HepG2 (cell line): ENCODE results near the gene SLC1A4. TPM values are rescaled to one million over a fixed set of nuclear protein-coding genes. Genes with fewer than 3 reads are reported as not detected.
A peak's percentile ranks its signal among the peaks of the same experiment; 100 is the strongest.

Experiments
- ATAD3A ChIP-seq: sonication (generic); formaldehyde crosslinking; IDR thresholded peaks from 2 replicates; pipeline ENCODE4 v1.4.0; 2020; ENCODE audit warnings: missing genetic modification reagents
- CHD2 ChIP-seq: IDR thresholded peaks from 2 replicates; pipeline ENCODE4 v1.6.1; 2011; ENCODE audit warnings: low read depth, low read length, improper control_type of control experiment
- E2F1 ChIP-seq: sonication (generic); formaldehyde crosslinking; IDR thresholded peaks from 2 replicates; pipeline ENCODE4 v1.5.0; 2020; ENCODE audit warnings: missing genetic modification reagents
- FOXM1 ChIP-seq: sonication (generic); formaldehyde crosslinking; IDR thresholded peaks from 2 replicates; pipeline ENCODE4 v1.5.0; 2020; ENCODE audit warnings: missing genetic modification reagents
- GABPB1 ChIP-seq: IDR thresholded peaks from 2 replicates; pipeline ENCODE4 v1.6.1; 2016; ENCODE audit warnings: mild to moderate bottlenecking, missing genetic modification reagents, moderate library complexity, missing compliant biosample characterization
- GRHL1 ChIP-seq: sonication (generic); formaldehyde crosslinking; conservative IDR thresholded peaks from 2 replicates; pipeline ENCODE4 v1.8.0; 2022; ENCODE audit warnings: missing genetic modification reagents
- MEF2D ChIP-seq: sonication (generic); formaldehyde crosslinking; IDR thresholded peaks from 2 replicates; pipeline ENCODE4 v1.5.1; 2020; ENCODE audit warnings: mild to moderate bottlenecking, missing genetic modification reagents
- NONO ChIP-seq, 2 experiments: fragments of 450-650 bp in 1 of 2; sonication (generic) in 1 of 2; formaldehyde crosslinking in 1 of 2; IDR thresholded peaks in 1 of 2; conservative IDR thresholded peaks in 1 of 2; 2 replicates each; pipeline versions ENCODE4 v1.6.1 to v1.8.0; 2017 to 2022; ENCODE audit warnings: mild to moderate bottlenecking in 1 of 2, missing genetic modification reagents in 1 of 2, moderate library complexity in 1 of 2
- PLSCR1 ChIP-seq: sonication (generic); formaldehyde crosslinking; IDR thresholded peaks from 2 replicates; pipeline ENCODE4 v1.5.0; 2020; ENCODE audit warnings: missing genetic modification reagents, mild to moderate bottlenecking, borderline replicate concordance
- RORA ChIP-seq: sonication (generic); formaldehyde crosslinking; IDR thresholded peaks from 2 replicates; pipeline ENCODE4 v1.5.0; 2020; ENCODE audit warnings: mild to moderate bottlenecking, missing genetic modification reagents, moderate library complexity
- SATB2 ChIP-seq: sonication (generic); formaldehyde crosslinking; IDR thresholded peaks from 2 replicates; pipeline ENCODE4 v1.5.0; 2020; ENCODE audit warnings: missing genetic modification reagents
- SP2 ChIP-seq: sonication (generic); formaldehyde crosslinking; IDR thresholded peaks from 2 replicates; pipeline ENCODE4 v1.5.1; 2020; ENCODE audit warnings: mild to moderate bottlenecking, missing genetic modification reagents
- TBP ChIP-seq: sonication (generic); formaldehyde crosslinking; IDR thresholded peaks from 2 replicates; pipeline ENCODE4 v1.5.0; 2020; ENCODE audit warnings: missing genetic modification reagents
- WIZ ChIP-seq: sonication (generic); formaldehyde crosslinking; IDR thresholded peaks from 2 replicates; pipeline ENCODE4 v1.5.1; 2020; ENCODE audit warnings: mild to moderate bottlenecking, missing genetic modification reagents
- ZBTB7B ChIP-seq: sonication (generic); formaldehyde crosslinking; IDR thresholded peaks from 2 replicates; pipeline ENCODE4 v1.4.0; 2020; ENCODE audit warnings: missing genetic modification reagents
- ZFY ChIP-seq: sonication (generic); formaldehyde crosslinking; IDR thresholded peaks from 2 replicates; pipeline ENCODE4 v1.4.0; 2020; ENCODE audit warnings: missing genetic modification reagents
- ZKSCAN5 ChIP-seq: sonication (generic); formaldehyde crosslinking; IDR thresholded peaks from 2 replicates; pipeline ENCODE4 v1.5.1; 2020; ENCODE audit warnings: mild to moderate bottlenecking, missing genetic modification reagents
- ZNF367 ChIP-seq: sonication (generic); formaldehyde crosslinking; IDR thresholded peaks from 2 replicates; pipeline ENCODE4 v1.4.0; 2020; ENCODE audit warnings: missing genetic modification reagents, borderline replicate concordance
- ZNF432 ChIP-seq: sonication (generic); formaldehyde crosslinking; IDR thresholded peaks from 2 replicates; pipeline ENCODE4 v1.5.0; 2020; ENCODE audit warnings: missing genetic modification reagents, mild to moderate bottlenecking, borderline replicate concordance
- ZNF468 ChIP-seq: sonication (generic); formaldehyde crosslinking; IDR thresholded peaks from 2 replicates; pipeline ENCODE4 v1.8.0; 2022; ENCODE audit warnings: mild to moderate bottlenecking, moderate library complexity, missing genetic modification reagents
- ZNF513 ChIP-seq: sonication (generic); formaldehyde crosslinking; conservative IDR thresholded peaks from 2 replicates; pipeline ENCODE4 v1.5.0; 2020; ENCODE audit warnings: missing genetic modification reagents
- ZNF550 ChIP-seq: sonication (generic); formaldehyde crosslinking; IDR thresholded peaks from 2 replicates; pipeline ENCODE4 v1.4.0; 2020; ENCODE audit warnings: mild to moderate bottlenecking, missing genetic modification reagents, borderline replicate concordance
- ZNF552 ChIP-seq: sonication (generic); formaldehyde crosslinking; IDR thresholded peaks from 2 replicates; pipeline ENCODE4 v1.9.0; 2022; ENCODE audit warnings: missing genetic modification reagents, mild to moderate bottlenecking, borderline replicate concordance
- ZNF577 ChIP-seq: sonication (generic); formaldehyde crosslinking; IDR thresholded peaks from 2 replicates; pipeline ENCODE4 v1.4.0; 2020; ENCODE audit warnings: mild to moderate bottlenecking, low read depth, missing genetic modification reagents, borderline replicate concordance
- ZNF891 ChIP-seq: sonication (generic); formaldehyde crosslinking; IDR thresholded peaks from 2 replicates; pipeline ENCODE4 v1.5.0; 2020; ENCODE audit warnings: mild to moderate bottlenecking, missing genetic modification reagents
- polyA plus RNA-seq, 8 experiments: library from polyadenylated mRNA; depleted of rRNA in 3 of 8; stranded (reverse) in 7 of 8; unstranded in 1 of 8; fragments of >200 nt; fragmentation: Illumina TruSeq in 4 of 8; extraction: Trizol in 4 of 8; gene quantifications; 2 replicates each; pipeline versions ENCODE4 v1.2.1 to v1.2.3, GENCODE V29; 2011 to 2016; ENCODE audit warnings: low read depth in 4 of 8, missing spikeins in 1 of 8, mixed read lengths in 1 of 8; ENCODE audit not compliant: insufficient read depth in 1 of 8
- total RNA-seq, 5 experiments: library from RNA; depleted of rRNA; stranded (reverse); fragments of >200 nt; fragmentation: Illumina TruSeq; extraction: Trizol; gene quantifications; 2 replicates each; pipeline ENCODE4 v1.2.3, GENCODE V29; 2016; ENCODE audit warnings: low read depth in 1 of 5

SLC1A4 gene
- total and polyA plus RNA-seq, 2 of the 13 experiments (the other 11 are each of a cell fraction or from before 2014, with no cell fraction given) = 21.0 to 39.6 TPM

GRCh38 chr2:64943387-64944150, 45.6 kb upstream of the SLC1A4 start (continued):
- no peak for TF ChIP-seq ZNF550 (CRISPR knock-in tag)
- TF ChIP-seq PLSCR1 (CRISPR knock-in tag) = no peak
- no peak for TF ChIP-seq NONO (IDR thresholded peaks at IDR 0.05)
- no peak for TF ChIP-seq NONO (CRISPR knock-in tag; conservative IDR thresholded peaks at IDR 0.05)
- no peak for TF ChIP-seq ZNF513
- TF ChIP-seq ZNF432 (CRISPR knock-in tag) = no peak
- no peak for TF ChIP-seq ZFY (CRISPR knock-in tag)
- no peak for TF ChIP-seq FOXM1
- no peak for TF ChIP-seq ZBTB7B (CRISPR knock-in tag)
- peak; percentile 49; the same call in 1 of the 2 replicates for TF ChIP-seq MEF2D (CRISPR knock-in tag)
- TF ChIP-seq SP2 (CRISPR knock-in tag) = no peak
- no peak for TF ChIP-seq WIZ (CRISPR knock-in tag)
- no peak for TF ChIP-seq ZNF891 (CRISPR knock-in tag)
- TF ChIP-seq ZNF577 (CRISPR knock-in tag) = no peak
- no peak for TF ChIP-seq RORA (CRISPR knock-in tag)
- no peak for TF ChIP-seq ZNF367 (CRISPR knock-in tag)
- TF ChIP-seq TBP = no peak
- no peak for TF ChIP-seq ATAD3A (CRISPR knock-in tag)
- no peak for TF ChIP-seq ZNF552
- no peak for TF ChIP-seq CHD2
- TF ChIP-seq E2F1 (CRISPR knock-in tag) = no peak
- peak; percentile 46; the same call in 1 of the 2 replicates for TF ChIP-seq GABPB1
- TF ChIP-seq SATB2 (CRISPR knock-in tag) = no peak
- no peak for TF ChIP-seq ZNF468
- no peak for TF ChIP-seq GRHL1 (CRISPR knock-in tag)
- TF ChIP-seq ZKSCAN5 (CRISPR knock-in tag) = no peak
